HAP-1 (cell line): ENCODE data around the gene USF1.
A peak's percentile ranks its signal among the peaks of the same experiment; 100 is the strongest.

ENCODE experiments used
- DNase-seq, 2 experiments: peaks; one replicate each; pipeline ENCODE4 v3.0.0-alpha.2; 2016 to 2020; ENCODE audit warnings: low spot score in 2 of 2
- H3K27me3 ChIP-seq: fragments of 250-450 bp; sonication (Bioruptor Pico); 2 replicates; pipeline ENCODE4 v1.5.1; 2020; ENCODE audit warnings: low read depth, mild to moderate bottlenecking, moderate library complexity
- H3K36me3 ChIP-seq: fragments of 250-450 bp; sonication (Bioruptor Pico); replicated peaks from 2 replicates; pipeline ENCODE4 v1.5.1; 2020; ENCODE audit warnings: mild to moderate bottlenecking
- H3K4me1 ChIP-seq: fragments of 250-450 bp; sonication (Bioruptor Pico); 2 replicates; pipeline ENCODE4 v1.5.1; 2020; ENCODE audit warnings: mild to moderate bottlenecking
- H3K4me3 ChIP-seq: fragments of 250-450 bp; sonication (Bioruptor Pico); 2 replicates; pipeline ENCODE4 v1.5.1; 2020; ENCODE audit warnings: mild to moderate bottlenecking, moderate library complexity
- H3K9me3 ChIP-seq: fragments of 250-450 bp; sonication (Bioruptor Pico); 2 replicates; pipeline ENCODE4 v1.5.1; 2020; ENCODE audit warnings: mild to moderate bottlenecking, moderate library complexity
- in situ Hi-C: fragments of 300-500 bp; cut with MboI; formaldehyde crosslinking; loops from 3 replicates; pipeline ENCODE4 v1.14.3; 2020; ENCODE audit warnings: low sequenced_read_pairs, inconsistent platforms, mixed read lengths

Gene USF1

GRCh38 chr1:161045736-161046604 lies at the start of gene USF1:
Gene USF1, minus strand, starts transcription at chr1:161045977. Its CDS starts 2,702 bp downstream, at chr1:161043275.
- peaks cover 22% of the 10 kb centered on the region for H3K36me3 ChIP-seq
- DNase-seq, result peak; percentile 91 to 93
- in situ Hi-C loops, result no loop called here
- H3K4me3 ChIP-seq, result peak within 1 kb of the TSS; percentile 65
- peaks cover 9% of the 10 kb centered on the region for H3K4me1 ChIP-seq
- peaks cover 9% of the 10 kb centered on the region for H3K9me3 ChIP-seq
- H3K27me3 ChIP-seq, result no peaks in the 10 kb centered on the region

- in situ Hi-C loops, result loop anchor here (10.0 kb wide), 2 partner anchors 100 to 370 kb away; no protein-coding TSS in a partner anchor
- no peak for DNase-seq
- Histone ChIP-seq H3K36me3 (peaks cover 8% of the 10 kb centered on the region), H3K9me3 (no peaks in the 10 kb centered on the region), H3K4me3 (no peak overlapping the region), H3K27me3 (no peaks in the 10 kb centered on the region), H3K4me1 (no peaks in the 10 kb centered on the region)
Measured at GRCh38 chr1:161095230-161095629, 49.5 kb upstream of the USF1 start.

GRCh38 chr1:161094481-161094880 lies 48.7 kb upstream of the USF1 start:
- Histone ChIP-seq H3K27me3 (no peaks in the 10 kb centered on the region), H3K9me3 (no peaks in the 10 kb centered on the region), H3K36me3 (peaks cover under 1% of the 10 kb centered on the region; the same call in 1 of the 2 replicates), H3K4me1 (no peaks in the 10 kb centered on the region), H3K4me3 (no peak overlapping the region)
- in situ Hi-C loops, result loop anchor here (10.0 kb wide), 2 partner anchors 100 to 370 kb away; no protein-coding TSS in a partner anchor
- DNase-seq, result no peak

GRCh38 chr1:161092621-161093028 lies 46.8 kb upstream of the USF1 start:
- in situ Hi-C loops, result loop anchor here (10.0 kb wide), 2 partner anchors 98 to 368 kb away; no protein-coding TSS in a partner anchor

GRCh38 chr1:161091796-161092507 lies 46.2 kb upstream of the USF1 start:
- Histone ChIP-seq H3K36me3 (no peaks in the 10 kb centered on the region), H3K4me1 (no peaks in the 10 kb centered on the region), H3K27me3 (no peaks in the 10 kb centered on the region), H3K4me3 (no peak overlapping the region), H3K9me3 (no peaks in the 10 kb centered on the region)
- DNase-seq, result no peak
- in situ Hi-C loops, result loop anchor here (10.0 kb wide), 2 partner anchors 97 to 367 kb away; no protein-coding TSS in a partner anchor

More at GRCh38 chr1:161092621-161093028, 46.8 kb upstream of the USF1 start:
- H3K9me3 ChIP-seq, result no peaks in the 10 kb centered on the region
- DNase-seq, result no peak
- H3K4me1 ChIP-seq, result no peaks in the 10 kb centered on the region
- no peak overlapping the region for H3K4me3 ChIP-seq
- no peaks in the 10 kb centered on the region for H3K36me3 ChIP-seq
- no peaks in the 10 kb centered on the region for H3K27me3 ChIP-seq

- in situ Hi-C loops, result loop anchor here (10.0 kb wide), 2 partner anchors 96 to 366 kb away; no protein-coding TSS in a partner anchor
- DNase-seq, result no peak
- no peak overlapping the region for H3K4me3 ChIP-seq
- no peaks in the 10 kb centered on the region for H3K9me3 ChIP-seq
- no peaks in the 10 kb centered on the region for H3K36me3 ChIP-seq
- H3K4me1 ChIP-seq, result no peaks in the 10 kb centered on the region
- H3K27me3 ChIP-seq, result no peaks in the 10 kb centered on the region
Measured at GRCh38 chr1:161091093-161091492, 45.3 kb upstream of the USF1 start.

- Histone ChIP-seq H3K36me3 (no peaks in the 10 kb centered on the region), H3K27me3 (no peaks in the 10 kb centered on the region), H3K9me3 (no peaks in the 10 kb centered on the region), H3K4me3 (no peak overlapping the region), H3K4me1 (no peaks in the 10 kb centered on the region)
- in situ Hi-C loops, result loop anchor here (10.0 kb wide), 2 partner anchors 96 to 366 kb away; no protein-coding TSS in a partner anchor
- no peak for DNase-seq
Measured at GRCh38 chr1:161090617-161091016, 44.8 kb upstream of the USF1 start.

GRCh38 chr1:161089938-161090337 lies 44.2 kb upstream of the USF1 start:
- Histone ChIP-seq H3K27me3 (no peaks in the 10 kb centered on the region), H3K4me3 (no peak overlapping the region), H3K9me3 (no peaks in the 10 kb centered on the region), H3K4me1 (no peaks in the 10 kb centered on the region), H3K36me3 (no peaks in the 10 kb centered on the region)
- DNase-seq, result no peak
- in situ Hi-C loops, result loop anchor here (10.0 kb wide), 2 partner anchors 95 to 365 kb away; no protein-coding TSS in a partner anchor

- in situ Hi-C loops, result no loop called here
- Histone ChIP-seq H3K9me3 (no peaks in the 10 kb centered on the region), H3K4me1 (no peaks in the 10 kb centered on the region), H3K27me3 (no peaks in the 10 kb centered on the region), H3K4me3 (no peak within 1 kb of the TSS), H3K36me3 (no peaks in the 10 kb centered on the region)
- DNase-seq, result no peak
Measured at GRCh38 chr1:161089251-161089924, 43.6 kb upstream of the USF1 start, which contains the start of gene NECTIN4. Gene NECTIN4, minus strand, starts transcription at chr1:161089558. Its CDS starts 262 bp downstream, at chr1:161089296.

GRCh38 chr1:161088587-161089110 lies 42.9 kb upstream of the USF1 start:
- in situ Hi-C loops, result no loop called here
- no peaks in the 10 kb centered on the region for H3K4me1 ChIP-seq

GRCh38 chr1:161086457-161086856 lies 40.7 kb upstream of the USF1 start:
- in situ Hi-C loops, result no loop called here
- DNase-seq, result no peak
- Histone ChIP-seq H3K27me3 (no peaks in the 10 kb centered on the region), H3K4me3 (no peak overlapping the region), H3K4me1 (no peaks in the 10 kb centered on the region), H3K36me3 (no peaks in the 10 kb centered on the region), H3K9me3 (no peaks in the 10 kb centered on the region)

More at GRCh38 chr1:161088587-161089110, 42.9 kb upstream of the USF1 start:
- H3K4me3 ChIP-seq, result no peak overlapping the region
- DNase-seq, result no peak
- H3K9me3 ChIP-seq, result no peaks in the 10 kb centered on the region
- H3K27me3 ChIP-seq, result no peaks in the 10 kb centered on the region
- H3K36me3 ChIP-seq, result no peaks in the 10 kb centered on the region

GRCh38 chr1:161085165-161085564 lies 39.4 kb upstream of the USF1 start:
- Histone ChIP-seq H3K36me3 (no peaks in the 10 kb centered on the region), H3K27me3 (no peaks in the 10 kb centered on the region), H3K4me3 (no peak overlapping the region), H3K9me3 (no peaks in the 10 kb centered on the region), H3K4me1 (peaks cover 6% of the 10 kb centered on the region)
- in situ Hi-C loops, result no loop called here
- DNase-seq, result no peak

GRCh38 chr1:161084597-161084988 lies 38.8 kb upstream of the USF1 start:
- in situ Hi-C loops, result no loop called here
- Histone ChIP-seq H3K9me3 (no peaks in the 10 kb centered on the region), H3K4me1 (peaks cover 8% of the 10 kb centered on the region), H3K4me3 (no peak overlapping the region), H3K27me3 (no peaks in the 10 kb centered on the region), H3K36me3 (no peaks in the 10 kb centered on the region)
- DNase-seq, result no peak
